ENCODE data around the gene TBL1Y. TPM values are rescaled to one million over a fixed set of nuclear protein-coding genes. Genes with fewer than 3 reads are reported as not detected.

TBL1Y gene
- total RNA-seq, 1 experiment from 2014 or later = not detected

- H3K27ac Mint-ChIP-seq (ENCODE audit: unreplicated experiment) = no peak overlapping the region
- no peak overlapping the region for H3K4me3 Mint-ChIP-seq (ENCODE audit: low read depth, unreplicated experiment)
- CTCF ChIA-PET = no interaction called here
- no TSS peak for BruUV-seq (replicated peaks)
- H3K36me3 Mint-ChIP-seq (ENCODE audit: insufficient read depth, unreplicated experiment) = no peaks in the 10 kb centered on the region
- TF ChIP-seq, protein P1, sequence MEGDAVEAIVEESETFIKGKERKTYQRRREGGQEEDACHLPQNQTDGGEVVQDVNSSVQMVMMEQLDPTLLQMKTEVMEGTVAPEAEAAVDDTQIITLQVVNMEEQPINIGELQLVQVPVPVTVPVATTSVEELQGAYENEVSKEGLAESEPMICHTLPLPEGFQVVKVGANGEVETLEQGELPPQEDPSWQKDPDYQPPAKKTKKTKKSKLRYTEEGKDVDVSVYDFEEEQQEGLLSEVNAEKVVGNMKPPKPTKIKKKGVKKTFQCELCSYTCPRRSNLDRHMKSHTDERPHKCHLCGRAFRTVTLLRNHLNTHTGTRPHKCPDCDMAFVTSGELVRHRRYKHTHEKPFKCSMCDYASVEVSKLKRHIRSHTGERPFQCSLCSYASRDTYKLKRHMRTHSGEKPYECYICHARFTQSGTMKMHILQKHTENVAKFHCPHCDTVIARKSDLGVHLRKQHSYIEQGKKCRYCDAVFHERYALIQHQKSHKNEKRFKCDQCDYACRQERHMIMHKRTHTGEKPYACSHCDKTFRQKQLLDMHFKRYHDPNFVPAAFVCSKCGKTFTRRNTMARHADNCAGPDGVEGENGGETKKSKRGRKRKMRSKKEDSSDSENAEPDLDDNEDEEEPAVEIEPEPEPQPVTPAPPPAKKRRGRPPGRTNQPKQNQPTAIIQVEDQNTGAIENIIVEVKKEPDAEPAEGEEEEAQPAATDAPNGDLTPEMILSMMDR (IDR thresholded peaks at IDR 0.05; ENCODE audit: unreplicated experiment) = no peak
- no peaks in the 10 kb centered on the region for H3K9me3 Mint-ChIP-seq (ENCODE audit: low read depth, unreplicated experiment)
- H3K27me3 Mint-ChIP-seq (ENCODE audit: unreplicated experiment) = no peaks in the 10 kb centered on the region
- H3K4me1 Mint-ChIP-seq (ENCODE audit: low read depth, unreplicated experiment) = no peaks in the 10 kb centered on the region
- intact Hi-C loops (cut with micrococcal nuclease; ENCODE audit: unreplicated experiment) = no loop called here
- DNase-seq = no peak
These were observed 87.1 kb downstream of the TBL1Y start for GRCh38 chrY:6997503-6998066.

DNA sequence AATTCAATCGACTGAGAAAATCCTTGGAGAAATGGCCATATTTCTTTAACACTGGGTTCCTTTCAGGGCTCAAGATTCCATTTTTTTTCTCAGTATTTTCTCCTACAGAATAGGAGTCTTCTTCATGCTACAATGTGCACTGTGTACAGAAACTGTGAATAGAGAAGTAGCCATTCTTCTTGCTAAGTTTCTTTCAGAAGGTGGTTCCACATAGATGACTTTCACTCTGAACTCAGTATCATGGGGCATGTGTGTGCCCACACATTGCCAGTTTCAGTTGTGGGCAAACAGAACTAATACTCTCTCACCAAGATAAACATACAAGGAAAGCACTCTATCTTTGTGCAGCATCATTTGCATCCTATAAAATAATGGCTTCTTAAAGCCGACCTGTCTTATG is 89.4 kb downstream of the TBL1Y start:
- Mint-ChIP-seq H3K36me3 (ENCODE audit: insufficient read depth, unreplicated experiment) (no peaks in the 10 kb centered on the region), H3K4me1 (ENCODE audit: low read depth, unreplicated experiment) (no peaks in the 10 kb centered on the region), H3K9me3 (ENCODE audit: low read depth, unreplicated experiment) (no peaks in the 10 kb centered on the region), H3K27me3 (ENCODE audit: unreplicated experiment) (no peaks in the 10 kb centered on the region), H3K4me3 (ENCODE audit: low read depth, unreplicated experiment) (no peak overlapping the region), H3K27ac (ENCODE audit: unreplicated experiment) (no peak overlapping the region)
- no TSS peak for BruUV-seq (replicated peaks)
- no peak for DNase-seq
- TF ChIP-seq, protein P1 (IDR thresholded peaks at IDR 0.05; ENCODE audit: unreplicated experiment) = no peak
- CTCF ChIA-PET = no interaction called here
- intact Hi-C loops (cut with micrococcal nuclease; ENCODE audit: unreplicated experiment) = no loop called here

DNA sequence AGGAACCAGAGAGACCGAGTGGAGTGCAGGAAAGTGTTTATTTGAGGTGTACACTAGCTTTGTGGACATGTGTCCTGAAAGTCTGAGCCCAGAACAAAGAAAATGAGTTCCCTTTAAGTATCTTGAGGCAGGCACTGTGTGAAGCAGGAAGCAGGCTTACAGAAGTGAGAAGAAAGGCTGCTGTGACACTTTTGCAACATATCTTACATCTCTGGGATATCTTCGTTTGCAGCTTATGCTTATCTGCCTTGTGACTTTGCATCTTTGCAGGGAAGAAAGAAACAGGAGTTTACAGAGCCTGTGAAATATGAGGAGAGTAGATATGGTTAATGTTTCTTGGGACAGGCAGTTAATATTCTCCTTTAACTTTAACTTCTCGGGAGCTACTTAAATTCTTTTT is 92.1 kb downstream of the TBL1Y start:
- CTCF ChIA-PET = no interaction called here
- intact Hi-C loops (cut with micrococcal nuclease; ENCODE audit: unreplicated experiment) = no loop called here

GRCh38 chrY:7007911-7008310 is 97.4 kb downstream of the TBL1Y start:
- no peaks in the 10 kb centered on the region for H3K27me3 Mint-ChIP-seq (ENCODE audit: unreplicated experiment)
- no peaks in the 10 kb centered on the region for H3K9me3 Mint-ChIP-seq (ENCODE audit: low read depth, unreplicated experiment)
- CTCF ChIA-PET = no interaction called here
- DNase-seq = no peak
- no peak overlapping the region for H3K27ac Mint-ChIP-seq (ENCODE audit: unreplicated experiment)
- no peaks in the 10 kb centered on the region for H3K36me3 Mint-ChIP-seq (ENCODE audit: insufficient read depth, unreplicated experiment)
- TF ChIP-seq, protein P1 (IDR thresholded peaks at IDR 0.05; ENCODE audit: unreplicated experiment) = no peak
- no peaks in the 10 kb centered on the region for H3K4me1 Mint-ChIP-seq (ENCODE audit: low read depth, unreplicated experiment)
- intact Hi-C loops (cut with micrococcal nuclease; ENCODE audit: unreplicated experiment) = no loop called here
- BruUV-seq (replicated peaks) = no TSS peak
- H3K4me3 Mint-ChIP-seq (ENCODE audit: low read depth, unreplicated experiment) = no peak overlapping the region

More for the DNA sequence above, 92.1 kb downstream of the TBL1Y start:
- Mint-ChIP-seq H3K4me3 (ENCODE audit: low read depth, unreplicated experiment) (no peak overlapping the region), H3K27me3 (ENCODE audit: unreplicated experiment) (no peaks in the 10 kb centered on the region), H3K4me1 (ENCODE audit: low read depth, unreplicated experiment) (no peaks in the 10 kb centered on the region), H3K9me3 (ENCODE audit: low read depth, unreplicated experiment) (no peaks in the 10 kb centered on the region), H3K36me3 (ENCODE audit: insufficient read depth, unreplicated experiment) (no peaks in the 10 kb centered on the region), H3K27ac (ENCODE audit: unreplicated experiment) (no peak overlapping the region)
- TF ChIP-seq, protein P1 (IDR thresholded peaks at IDR 0.05; ENCODE audit: unreplicated experiment) = no peak
- DNase-seq = no peak
- no TSS peak for BruUV-seq (replicated peaks)

Measured in Calu3 (cell line).